ENCODE measurements around the gene CLCN5. TPM values are rescaled to one million over a fixed set of nuclear protein-coding genes. Genes with fewer than 3 reads are reported as not detected.

The CLCN5 gene
- total RNA-seq, 6 experiments from 2014 or later = 1.7 to 4.0 (median 2.4) TPM

GRCh38 chrX:50068285-50068563, 145.8 kb downstream of the CLCN5 start:
- no peaks in the 10 kb centered on the region for H3K9me3 Mint-ChIP-seq
- H3K4me3 Mint-ChIP-seq = no peak overlapping the region
- H3K36me3 Mint-ChIP-seq (ENCODE audit: low read depth) = no peaks in the 10 kb centered on the region
- no peaks in the 10 kb centered on the region for H3K27me3 Mint-ChIP-seq (ENCODE audit: insufficient read depth)
- no peak for DNase-seq
- no peaks in the 10 kb centered on the region for H3K4me1 Mint-ChIP-seq (ENCODE audit: low read depth)
- H3K27ac Mint-ChIP-seq = no peak overlapping the region
- no peak for TF ChIP-seq CTCF (IDR thresholded peaks at IDR 0.05)

- Mint-ChIP-seq H3K36me3 (ENCODE audit: low read depth) (no peaks in the 10 kb centered on the region), H3K27me3 (ENCODE audit: insufficient read depth) (no peaks in the 10 kb centered on the region), H3K4me3 (no peak overlapping the region), H3K4me1 (ENCODE audit: low read depth) (no peaks in the 10 kb centered on the region), H3K27ac (no peak overlapping the region), H3K9me3 (no peaks in the 10 kb centered on the region)
- no peak for DNase-seq
- TF ChIP-seq CTCF (IDR thresholded peaks at IDR 0.05) = no peak
Measured at GRCh38 chrX:50068893-50069292, 146.5 kb downstream of the CLCN5 start.

GRCh38 chrX:50071494-50071893, 149.1 kb downstream of the CLCN5 start:
- no peak for DNase-seq
- H3K27ac Mint-ChIP-seq = no peak overlapping the region
- H3K9me3 Mint-ChIP-seq = no peaks in the 10 kb centered on the region
- H3K36me3 Mint-ChIP-seq (ENCODE audit: low read depth) = no peaks in the 10 kb centered on the region
- no peaks in the 10 kb centered on the region for H3K27me3 Mint-ChIP-seq (ENCODE audit: insufficient read depth)
- TF ChIP-seq CTCF (IDR thresholded peaks at IDR 0.05) = no peak
- no peak overlapping the region for H3K4me3 Mint-ChIP-seq
- H3K4me1 Mint-ChIP-seq (ENCODE audit: low read depth) = no peaks in the 10 kb centered on the region

DNA sequence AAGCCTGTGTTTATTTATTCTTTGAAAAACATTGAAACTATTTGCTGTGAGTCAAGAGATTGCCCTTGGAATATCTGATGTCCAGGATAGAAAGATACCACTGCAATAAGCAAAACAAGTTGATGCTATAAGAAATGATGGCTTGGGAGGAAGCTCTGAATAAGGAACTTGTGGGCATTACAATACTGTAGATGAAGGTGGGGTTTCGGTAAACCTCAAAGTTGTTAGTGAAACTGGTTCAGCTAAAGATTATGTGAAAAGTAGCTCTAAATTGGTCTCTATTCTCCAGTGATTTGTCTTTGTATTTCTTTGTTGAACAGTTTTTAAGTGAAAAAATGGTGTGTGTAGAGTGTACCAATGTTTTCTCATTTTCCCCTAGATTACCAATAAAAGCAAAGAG, 149.7 kb downstream of the CLCN5 start:
- Mint-ChIP-seq H3K36me3 (ENCODE audit: low read depth) (no peaks in the 10 kb centered on the region), H3K4me3 (no peak overlapping the region), H3K27me3 (ENCODE audit: insufficient read depth) (no peaks in the 10 kb centered on the region), H3K9me3 (no peaks in the 10 kb centered on the region), H3K27ac (no peak overlapping the region), H3K4me1 (ENCODE audit: low read depth) (no peaks in the 10 kb centered on the region)
- no peak for DNase-seq
- TF ChIP-seq CTCF (IDR thresholded peaks at IDR 0.05) = no peak

GRCh38 chrX:50073601-50074000, 151.2 kb downstream of the CLCN5 start:
- H3K27me3 Mint-ChIP-seq (ENCODE audit: insufficient read depth) = no peaks in the 10 kb centered on the region
- H3K27ac Mint-ChIP-seq = no peak overlapping the region
- DNase-seq = no peak
- no peak for TF ChIP-seq CTCF (IDR thresholded peaks at IDR 0.05)
- no peaks in the 10 kb centered on the region for H3K36me3 Mint-ChIP-seq (ENCODE audit: low read depth)
- H3K9me3 Mint-ChIP-seq = no peaks in the 10 kb centered on the region
- no peaks in the 10 kb centered on the region for H3K4me1 Mint-ChIP-seq (ENCODE audit: low read depth)
- H3K4me3 Mint-ChIP-seq = no peak overlapping the region

DNA sequence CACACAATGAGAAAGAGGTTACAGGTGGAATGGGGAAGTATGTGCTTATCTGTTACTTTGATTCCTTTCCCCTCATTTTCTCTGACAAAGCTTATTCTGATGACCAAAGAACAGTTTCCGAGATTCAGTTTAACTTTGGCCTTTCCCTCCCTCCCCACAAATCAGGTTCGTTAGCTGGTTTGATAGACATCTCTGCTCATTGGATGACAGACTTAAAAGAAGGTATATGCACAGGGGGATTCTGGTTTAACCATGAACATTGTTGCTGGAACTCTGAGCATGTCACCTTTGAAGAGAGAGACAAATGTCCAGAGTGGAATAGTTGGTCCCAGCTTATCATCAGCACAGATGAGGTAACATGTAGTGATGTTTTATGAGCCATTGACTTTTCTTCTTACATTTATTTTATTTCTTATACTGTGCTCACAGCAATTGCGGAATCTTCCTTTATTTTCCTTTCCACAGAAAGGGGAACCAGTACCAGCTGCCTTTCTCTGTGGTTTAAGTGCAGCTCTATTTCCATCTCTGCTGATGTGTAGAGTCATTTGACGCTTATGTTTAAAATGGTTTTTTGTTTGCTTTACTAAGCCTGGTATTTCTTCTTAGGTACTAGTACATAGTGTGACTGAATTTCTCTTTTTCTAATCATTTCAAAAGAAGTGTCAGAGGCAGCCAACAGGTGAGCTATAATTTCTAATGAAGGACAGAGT, 153.4 kb downstream of the CLCN5 start:
- H3K27ac Mint-ChIP-seq = no peak overlapping the region
- no peaks in the 10 kb centered on the region for H3K36me3 Mint-ChIP-seq (ENCODE audit: low read depth)
- no peak for TF ChIP-seq CTCF (IDR thresholded peaks at IDR 0.05)
- H3K4me1 Mint-ChIP-seq (ENCODE audit: low read depth) = no peaks in the 10 kb centered on the region
- no peaks in the 10 kb centered on the region for H3K27me3 Mint-ChIP-seq (ENCODE audit: insufficient read depth)
- H3K4me3 Mint-ChIP-seq = no peak overlapping the region
- DNase-seq = no peak
- no peaks in the 10 kb centered on the region for H3K9me3 Mint-ChIP-seq

All from HFFc6 (cell line).